ENCODE results near the gene SNRNP70.
"Not testable (repeated sequence)": the region's sequence is repeated elsewhere in the genome, so short reads cannot be mapped to it uniquely, and the experiment has no call there.

The SNRNP70 gene

DNA sequence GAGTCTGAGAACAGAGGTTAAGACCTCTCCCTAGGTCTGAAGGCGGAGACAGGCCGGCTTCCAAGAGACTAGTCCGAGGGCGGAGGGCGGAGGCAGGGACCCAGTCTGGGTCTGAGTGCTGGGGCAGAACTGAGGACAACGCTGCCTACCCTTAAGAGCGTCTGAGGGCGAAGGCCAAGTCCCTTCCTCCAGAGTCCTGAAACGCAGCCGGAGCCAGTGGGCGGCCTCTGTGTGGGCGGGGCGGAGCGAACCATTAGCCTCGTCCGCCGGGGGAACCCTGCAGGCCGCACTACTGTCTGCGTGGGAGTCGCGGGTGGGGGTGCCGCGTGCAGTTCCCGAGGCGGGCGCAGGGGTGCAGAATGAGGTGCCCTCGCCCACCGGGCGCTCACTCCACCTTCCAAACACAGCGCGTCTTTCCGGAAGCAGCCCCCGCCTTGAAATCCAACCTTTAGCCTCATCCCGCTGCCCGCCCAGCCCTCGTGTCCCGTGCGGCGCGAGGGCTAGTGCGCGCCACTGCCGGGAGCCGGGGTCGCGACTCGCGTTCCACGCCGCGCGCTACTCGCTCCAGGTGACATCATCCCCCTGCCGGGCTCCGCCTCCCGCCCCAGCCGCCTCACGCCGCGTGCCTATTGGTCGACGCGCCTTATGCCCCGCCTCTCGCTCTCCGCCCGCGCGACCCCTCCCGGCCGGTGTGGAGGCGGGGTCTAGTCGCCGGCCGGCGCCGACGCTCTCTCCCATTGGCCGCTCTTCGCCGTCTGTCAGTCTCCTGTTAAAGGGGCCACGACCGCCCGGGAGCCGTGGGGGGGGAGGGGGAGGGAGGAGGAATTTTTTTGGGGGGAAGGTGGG lies 33.5 kb downstream of the SNRNP70 start, which contains the start of gene C19orf73:
TSS of gene C19orf73 (minus strand) at position 579 of the 846 bp plus-strand sequence. CDS start at position 458, 121 bp downstream.
- FAIRE-seq, result peak; percentile 96
- peak; percentile 95 for DNase-seq (ENCODE audit: extremely low spot score, insufficient read length, low read depth)

DNA sequence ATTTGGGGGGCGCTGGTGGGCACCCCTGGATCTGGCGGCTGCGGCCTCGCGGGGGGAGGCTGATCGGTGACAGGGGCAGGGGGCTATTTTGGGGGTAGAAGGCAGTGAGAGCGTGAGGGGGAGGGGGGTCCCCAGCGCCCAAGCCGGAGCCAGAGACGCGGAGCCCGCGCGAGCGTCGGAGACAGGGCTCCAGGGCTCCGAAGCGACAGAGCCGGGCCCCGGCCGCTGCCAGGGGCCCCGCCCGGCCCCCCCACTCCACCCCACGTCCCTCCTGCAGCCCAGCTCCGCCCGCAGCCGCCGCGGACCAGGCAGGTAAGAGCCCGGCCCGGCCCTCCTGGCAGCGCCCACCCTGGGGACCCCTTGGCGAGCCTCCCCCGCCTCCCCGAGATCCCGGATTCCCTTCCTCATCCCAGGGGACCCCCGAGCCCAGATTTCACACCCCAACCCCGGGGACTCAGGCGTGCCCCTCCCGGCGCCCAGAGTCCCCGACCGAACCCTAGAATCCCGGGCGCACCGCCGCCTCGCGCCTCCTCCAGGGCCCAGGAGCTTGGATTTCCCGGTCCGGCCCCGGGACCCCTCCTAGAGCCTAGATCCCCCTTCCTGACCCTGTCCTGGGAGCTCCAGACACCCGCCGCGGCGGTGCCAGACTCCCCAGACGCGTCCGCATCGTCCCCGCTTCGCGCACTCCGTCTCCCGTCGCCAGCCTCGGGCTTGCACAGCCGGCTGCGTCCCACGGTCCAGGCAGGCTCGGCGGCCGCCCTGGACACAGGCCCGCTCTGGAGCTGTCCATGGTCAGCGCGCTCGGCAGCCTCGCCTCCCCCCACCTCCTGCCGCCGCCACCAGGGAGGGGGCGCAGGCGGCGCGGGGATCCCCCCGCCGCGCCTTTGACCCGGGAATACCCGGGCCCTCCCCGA lies 34.4 kb downstream of the SNRNP70 start, which contains the start of gene PPFIA3:
TSS of gene PPFIA3 (plus strand) at position 134 of the 914 bp plus-strand sequence. CDS start 8,330 bp downstream, outside the sequence.
- DNase-seq (ENCODE audit: extremely low spot score, insufficient read length, low read depth) (no peak), FAIRE-seq (no peak)

DNA sequence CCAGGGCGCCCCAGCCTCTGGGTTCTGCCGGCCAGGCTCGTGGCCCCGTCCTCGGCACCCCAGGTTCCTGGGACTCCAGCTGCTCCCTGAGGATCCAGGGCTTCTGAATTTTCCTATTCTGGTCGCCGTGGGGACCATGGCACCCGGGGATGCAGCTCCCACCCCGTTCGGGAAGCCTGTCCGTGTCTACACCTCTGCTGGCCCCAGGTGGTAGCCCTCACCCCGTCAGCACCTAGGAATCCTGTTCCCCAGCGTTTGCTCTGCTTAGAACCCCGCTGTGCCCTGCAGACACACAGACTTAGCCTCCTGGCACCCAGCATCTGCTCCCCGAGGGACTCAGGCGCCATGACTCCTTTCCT lies 35.1 kb downstream of the SNRNP70 start:
- no peak for FAIRE-seq
- no peak for DNase-seq (ENCODE audit: extremely low spot score, insufficient read length, low read depth)

DNA sequence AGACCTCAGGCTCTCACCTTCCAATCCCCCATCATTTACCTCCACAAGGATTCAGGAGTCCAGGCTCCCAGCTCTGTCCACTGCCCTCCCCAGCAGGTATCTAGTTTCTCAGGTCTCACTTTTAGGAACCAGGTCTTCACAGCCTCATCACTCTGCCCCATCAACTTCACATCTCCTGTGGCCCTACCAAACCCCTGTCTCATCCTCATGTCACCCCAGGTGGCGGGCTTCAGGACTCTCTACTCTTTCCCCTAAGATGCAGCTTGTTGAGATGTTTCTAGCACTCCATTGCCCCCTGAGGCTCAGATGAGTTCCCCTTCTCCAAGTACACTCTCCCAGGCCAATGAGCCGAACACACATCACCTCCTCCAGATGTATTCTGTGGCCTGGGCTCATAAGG lies 35.6 kb downstream of the SNRNP70 start:
- DNase-seq (ENCODE audit: extremely low spot score, insufficient read length, low read depth), result no peak

DNA sequence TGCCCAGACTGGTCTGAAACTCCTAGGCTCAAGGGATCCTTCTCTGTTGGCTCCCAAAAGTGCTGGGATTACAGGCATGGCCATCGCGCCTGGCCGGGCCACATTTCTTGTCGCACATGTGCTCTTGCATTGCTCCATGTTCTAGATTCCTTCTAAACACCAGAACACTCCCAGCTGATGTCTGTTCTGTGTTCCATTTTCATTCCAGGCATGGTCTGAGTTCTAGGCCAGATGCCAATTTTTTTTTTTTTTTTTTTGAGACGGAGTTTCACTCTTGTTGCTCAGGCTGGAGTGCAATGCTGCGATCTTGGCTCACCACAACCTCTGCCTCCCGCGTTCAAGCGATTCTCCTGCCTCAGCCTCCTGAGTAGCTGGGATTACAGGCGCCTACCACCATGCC lies 36.6 kb downstream of the SNRNP70 start:
- DNase-seq (ENCODE audit: extremely low spot score, insufficient read length, low read depth); FAIRE-seq: not testable (repeated sequence)

More for the DNA sequence above, 35.6 kb downstream of the SNRNP70 start:
- FAIRE-seq, result no peak

DNA sequence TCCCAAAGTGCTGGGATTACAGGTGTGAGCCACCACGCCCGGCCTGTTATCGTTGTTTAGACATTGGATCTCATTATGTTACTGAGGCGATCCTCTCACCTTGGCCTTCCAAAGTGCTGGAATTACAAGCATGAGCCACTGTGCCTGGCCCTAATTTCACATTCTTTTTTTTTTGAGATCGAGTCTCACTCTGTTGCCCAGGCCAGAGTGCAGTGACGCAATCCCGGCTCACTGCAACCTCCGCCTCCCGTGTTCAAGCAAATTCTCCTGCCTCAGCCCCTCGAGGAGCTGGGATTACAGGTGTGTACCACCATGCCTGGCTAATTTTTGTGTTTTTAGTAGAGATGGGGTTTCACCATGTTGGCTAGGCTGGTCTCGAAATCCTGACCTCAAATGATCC lies 38.0 kb downstream of the SNRNP70 start:
- DNase-seq (ENCODE audit: extremely low spot score, insufficient read length, low read depth); FAIRE-seq: not testable (repeated sequence)

DNA sequence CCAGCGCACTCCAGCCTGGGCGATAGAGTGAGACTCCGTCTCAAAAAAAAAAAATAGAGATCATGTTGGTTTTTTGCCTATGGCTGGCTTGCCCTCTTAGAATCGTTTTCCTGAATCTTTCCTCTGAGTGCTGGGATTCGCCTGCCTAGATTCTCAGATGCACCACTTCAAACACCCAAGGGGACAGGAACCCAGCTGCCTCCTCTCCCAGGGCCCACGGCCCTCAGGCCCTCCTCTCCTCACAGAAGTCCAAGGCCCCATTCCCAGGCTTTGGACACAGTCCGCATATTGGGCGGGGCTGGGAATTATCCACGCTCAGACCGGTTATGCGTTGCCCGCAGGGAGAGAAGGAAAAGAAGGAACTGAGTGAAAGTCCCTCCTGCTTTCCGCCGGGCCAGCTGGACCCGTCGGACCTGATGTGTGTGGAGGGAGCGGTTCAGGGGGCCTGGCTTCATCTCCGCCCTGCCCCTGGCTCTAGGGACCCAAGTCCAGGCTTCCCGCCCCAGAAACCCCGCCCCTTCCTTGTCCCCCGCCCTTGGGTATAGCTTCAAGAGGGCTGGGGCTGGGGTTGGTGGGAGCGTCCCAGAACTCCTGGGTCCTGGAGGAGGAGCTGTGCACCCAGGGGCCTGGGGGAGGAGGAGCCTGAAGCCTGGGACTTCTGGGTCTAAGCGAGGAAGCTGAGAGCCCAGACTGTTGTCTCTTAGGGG lies 39.9 kb downstream of the SNRNP70 start:
- DNase-seq (ENCODE audit: extremely low spot score, insufficient read length, low read depth) (no peak), FAIRE-seq (no peak)

DNA sequence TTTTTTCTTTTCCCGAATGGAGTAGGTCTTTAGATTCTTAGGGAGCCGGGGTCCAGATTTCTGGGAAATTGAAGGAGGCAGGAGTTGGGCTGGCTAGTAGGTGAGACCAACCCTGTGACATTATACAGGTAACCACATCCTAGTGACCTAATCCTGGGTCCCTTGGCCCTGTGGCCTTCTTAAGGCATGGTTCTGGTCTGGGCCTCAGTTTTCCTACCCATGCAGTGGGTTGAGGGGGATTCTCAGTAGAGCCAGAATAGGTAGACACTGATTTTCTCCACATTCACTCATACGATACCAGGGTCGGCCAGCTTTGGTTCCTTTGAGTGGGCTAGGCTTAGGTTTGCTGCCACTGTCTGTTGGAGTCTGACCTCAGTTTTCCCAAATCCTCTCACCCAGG lies 41.3 kb downstream of the SNRNP70 start:
- FAIRE-seq, result no peak
- DNase-seq (ENCODE audit: extremely low spot score, insufficient read length, low read depth), result no peak

DNA sequence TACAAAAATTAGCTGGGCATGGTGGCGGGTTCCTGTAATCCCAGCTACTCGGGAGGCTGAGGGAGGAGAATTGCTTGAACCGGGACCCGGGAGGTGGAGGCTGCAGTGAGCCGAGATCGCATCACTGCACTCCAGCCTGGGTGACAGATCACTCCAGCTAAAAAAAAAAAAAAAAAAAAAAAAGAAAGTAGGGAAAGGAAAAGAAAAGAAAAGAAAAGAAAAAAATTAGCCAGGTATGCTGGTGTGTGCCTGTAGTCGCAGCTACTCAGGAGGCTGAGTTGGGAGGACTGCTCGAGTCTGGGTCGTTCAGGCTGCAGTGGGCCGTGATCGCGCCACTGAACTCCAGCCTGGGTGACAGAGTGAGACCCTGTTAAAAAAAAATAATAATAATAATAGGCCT lies 42.0 kb downstream of the SNRNP70 start:
- not testable (repeated sequence) for DNase-seq (ENCODE audit: extremely low spot score, insufficient read length, low read depth); FAIRE-seq

DNA sequence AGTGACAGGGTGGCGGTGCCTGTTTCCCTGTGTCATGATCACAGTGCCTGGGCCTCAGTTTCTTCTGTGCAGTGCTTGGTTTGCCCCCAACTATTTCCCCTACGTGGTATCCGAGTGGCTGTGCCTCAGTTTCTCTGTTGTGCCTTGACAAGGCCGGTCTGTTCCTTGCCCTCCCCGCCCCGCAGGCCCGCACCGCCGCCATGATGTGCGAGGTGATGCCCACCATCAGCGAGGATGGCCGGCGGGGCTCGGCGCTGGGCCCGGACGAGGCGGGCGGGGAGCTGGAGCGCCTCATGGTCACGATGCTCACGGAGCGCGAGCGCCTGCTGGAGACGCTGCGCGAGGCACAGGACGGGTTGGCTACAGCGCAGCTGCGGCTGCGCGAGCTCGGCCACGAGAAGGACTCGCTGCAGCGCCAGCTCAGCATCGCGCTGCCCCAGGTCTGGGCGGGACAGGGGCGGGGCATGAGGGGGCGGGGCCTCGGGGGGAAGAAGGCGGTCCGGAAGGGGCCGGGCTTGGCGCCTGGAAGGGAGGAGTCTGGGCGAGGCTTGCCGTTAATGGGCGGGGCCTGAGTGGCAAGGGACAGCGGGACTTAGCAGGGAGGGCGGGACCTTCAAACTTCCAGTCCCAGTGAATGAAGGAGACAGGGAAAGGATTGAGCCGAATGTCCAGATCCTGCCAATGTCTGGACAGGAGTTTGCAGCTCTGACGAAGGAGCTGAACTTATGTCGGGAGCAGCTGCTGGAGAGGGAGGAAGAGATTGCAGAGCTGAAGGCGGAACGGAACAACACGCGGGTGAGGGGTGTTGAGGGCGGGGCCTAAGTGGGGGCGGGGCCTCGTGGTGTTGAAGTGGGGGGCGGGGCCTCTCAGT lies 42.7 kb downstream of the SNRNP70 start:
- DNase-seq (ENCODE audit: extremely low spot score, insufficient read length, low read depth) (peak; percentile 96), FAIRE-seq (peak; percentile 90)

DNA sequence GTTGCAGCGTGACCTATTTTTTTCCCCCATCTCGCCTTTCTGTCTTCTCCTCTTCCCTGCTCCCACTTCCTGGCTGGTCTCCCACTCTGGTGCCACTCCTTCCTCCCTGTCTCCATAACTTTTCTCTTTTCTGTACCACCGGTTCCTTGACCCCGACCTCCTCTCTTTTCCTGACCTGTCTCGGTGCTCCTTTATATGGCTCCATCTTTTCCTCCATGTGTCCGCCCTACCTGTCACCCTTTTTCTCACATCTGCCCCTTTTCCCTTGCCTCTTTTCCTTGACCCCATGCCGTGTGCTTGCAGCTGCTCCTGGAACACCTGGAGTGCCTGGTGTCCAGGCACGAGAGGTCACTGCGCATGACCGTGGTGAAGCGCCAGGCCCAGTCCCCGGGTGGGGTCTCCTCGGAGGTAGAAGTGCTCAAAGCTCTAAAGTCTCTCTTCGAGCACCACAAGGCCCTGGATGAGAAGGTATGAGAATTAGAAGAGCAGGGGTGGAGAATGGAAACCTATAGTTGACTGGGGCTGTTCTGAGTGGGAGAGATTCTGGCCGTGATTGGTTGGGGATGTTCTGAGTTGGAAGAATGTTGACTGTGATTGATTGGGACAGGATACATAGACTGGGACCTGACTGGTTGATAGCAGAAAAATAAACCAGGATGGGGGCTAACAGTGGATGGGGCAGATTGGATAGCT lies 43.4 kb downstream of the SNRNP70 start:
- no peak for FAIRE-seq
- no peak for DNase-seq (ENCODE audit: extremely low spot score, insufficient read length, low read depth)

DNA sequence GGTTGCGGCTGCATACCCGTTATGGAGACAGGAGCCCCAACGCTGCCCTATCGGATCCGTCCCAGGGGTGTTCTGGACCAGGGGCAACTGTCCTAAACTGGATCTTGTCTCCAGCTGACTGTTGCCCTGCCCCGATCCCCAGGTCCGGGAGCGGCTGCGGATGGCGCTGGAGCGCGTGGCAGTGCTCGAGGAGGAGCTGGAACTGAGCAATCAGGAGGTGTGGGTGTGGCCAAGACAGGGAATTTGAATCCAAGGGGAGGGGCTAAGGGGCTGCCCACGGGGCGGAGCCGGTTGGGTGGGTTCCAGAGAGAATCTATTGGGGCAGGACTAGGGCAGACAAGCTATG lies 44.0 kb downstream of the SNRNP70 start:
- DNase-seq (ENCODE audit: extremely low spot score, insufficient read length, low read depth), result no peak
- no peak for FAIRE-seq

DNA sequence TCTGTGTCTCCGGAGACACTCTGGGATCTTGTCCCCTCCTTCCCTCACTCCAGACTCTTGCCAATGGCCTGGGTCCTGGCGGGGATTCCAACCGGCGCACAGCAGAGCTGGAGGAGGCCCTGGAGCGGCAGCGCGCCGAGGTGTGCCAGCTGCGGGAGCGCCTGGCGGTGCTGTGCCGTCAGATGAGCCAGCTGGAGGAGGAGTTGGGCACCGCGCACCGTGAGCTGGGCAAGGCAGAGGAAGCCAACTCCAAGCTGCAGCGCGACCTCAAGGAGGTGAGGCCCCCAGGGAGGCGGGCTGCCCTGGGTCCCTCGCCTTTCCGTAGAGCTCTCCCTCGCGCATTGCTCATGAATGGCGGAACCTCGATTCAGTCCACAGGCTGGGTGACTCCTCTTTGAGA lies 45.1 kb downstream of the SNRNP70 start:
- FAIRE-seq (no peak), DNase-seq (ENCODE audit: extremely low spot score, insufficient read length, low read depth) (no peak)

DNA sequence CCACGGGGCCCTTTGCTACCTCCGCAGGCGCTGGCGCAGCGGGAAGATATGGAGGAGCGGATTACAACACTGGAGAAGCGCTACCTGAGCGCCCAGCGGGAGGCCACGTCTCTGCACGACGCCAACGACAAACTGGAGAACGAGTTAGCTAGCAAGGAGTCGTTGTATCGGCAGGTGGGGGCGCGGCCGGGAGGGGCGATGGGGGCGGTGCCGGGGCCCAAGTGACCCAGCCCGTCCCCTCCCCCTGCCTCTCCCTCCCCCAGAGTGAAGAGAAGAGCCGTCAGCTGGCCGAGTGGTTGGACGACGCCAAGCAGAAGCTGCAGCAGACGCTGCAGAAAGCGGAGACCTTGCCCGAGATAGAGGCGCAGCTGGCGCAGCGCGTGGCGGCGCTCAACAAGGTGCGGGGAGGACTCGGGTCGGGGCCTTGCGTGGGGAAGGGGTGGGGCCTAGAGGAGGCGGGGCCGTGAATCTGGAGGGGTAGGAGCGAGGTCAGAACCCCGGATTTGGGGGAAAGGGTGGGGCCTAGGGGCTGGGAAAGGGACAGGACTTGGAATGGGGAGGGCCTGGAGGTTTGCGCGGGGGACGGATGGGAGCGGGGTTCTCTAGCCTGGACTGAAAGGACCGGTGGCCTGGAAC lies 47.8 kb downstream of the SNRNP70 start:
- no peak for FAIRE-seq

DNA sequence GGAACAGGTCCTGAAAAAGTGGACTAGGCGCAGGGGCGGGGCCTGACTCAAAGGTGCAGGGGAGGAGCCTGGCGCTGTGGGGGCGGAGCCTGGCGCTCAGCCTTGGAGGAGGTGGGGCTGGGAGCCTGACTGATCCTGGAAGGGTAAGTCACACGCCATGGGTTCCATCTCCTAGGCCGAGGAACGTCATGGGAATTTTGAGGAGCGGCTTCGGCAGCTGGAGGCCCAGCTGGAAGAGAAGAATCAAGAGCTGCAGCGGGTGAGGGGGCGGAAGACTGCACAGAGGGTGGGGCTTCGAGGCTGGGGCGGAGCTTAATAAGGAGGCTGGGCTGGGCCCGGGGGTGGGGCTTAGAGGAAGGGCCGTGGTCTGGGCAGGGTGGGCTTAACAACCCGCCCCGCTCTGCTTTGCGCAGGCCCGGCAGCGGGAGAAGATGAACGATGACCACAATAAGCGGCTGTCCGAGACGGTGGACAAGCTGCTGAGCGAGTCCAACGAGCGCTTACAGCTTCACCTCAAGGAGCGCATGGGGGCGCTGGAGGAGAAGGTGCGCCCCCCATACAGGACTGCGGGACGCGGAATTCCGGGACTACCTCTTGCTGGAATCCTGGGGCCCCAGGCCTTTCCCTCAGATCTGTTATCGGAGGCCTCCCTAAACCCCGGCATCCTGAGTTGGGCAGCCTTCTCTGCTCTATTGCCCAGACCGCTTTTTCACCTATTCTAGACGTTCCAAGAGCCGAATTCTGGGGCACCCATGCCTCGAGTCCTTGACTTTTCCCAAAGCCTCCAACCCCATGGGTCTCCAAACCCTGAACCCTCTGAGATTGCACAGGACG lies 48.6 kb downstream of the SNRNP70 start:
- no peak for DNase-seq (ENCODE audit: extremely low spot score, insufficient read length, low read depth)
- FAIRE-seq, result no peak

More for the DNA sequence above, 47.8 kb downstream of the SNRNP70 start:
- DNase-seq (ENCODE audit: extremely low spot score, insufficient read length, low read depth), result no peak

DNA sequence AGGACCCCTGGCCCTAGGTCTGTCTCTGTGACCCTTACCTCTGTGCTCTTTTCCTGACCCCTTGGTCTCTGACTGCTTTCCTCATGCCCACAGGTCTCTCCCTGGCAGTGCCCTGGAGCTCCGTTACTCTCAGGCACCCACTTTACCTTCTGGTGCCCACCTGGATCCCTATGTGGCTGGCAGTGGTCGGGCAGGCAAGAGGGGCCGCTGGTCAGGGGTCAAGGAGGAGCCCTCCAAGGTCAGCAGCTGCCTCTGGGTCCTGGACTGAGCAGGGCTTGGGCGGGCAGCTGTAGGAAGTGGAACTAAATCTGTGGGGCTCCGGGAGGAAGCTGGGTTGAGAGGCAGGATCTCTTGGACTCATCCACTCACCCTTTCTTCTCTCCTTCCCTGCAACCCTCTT lies 50.4 kb downstream of the SNRNP70 start:
- DNase-seq (ENCODE audit: extremely low spot score, insufficient read length, low read depth) (no peak), FAIRE-seq (no peak)

DNA sequence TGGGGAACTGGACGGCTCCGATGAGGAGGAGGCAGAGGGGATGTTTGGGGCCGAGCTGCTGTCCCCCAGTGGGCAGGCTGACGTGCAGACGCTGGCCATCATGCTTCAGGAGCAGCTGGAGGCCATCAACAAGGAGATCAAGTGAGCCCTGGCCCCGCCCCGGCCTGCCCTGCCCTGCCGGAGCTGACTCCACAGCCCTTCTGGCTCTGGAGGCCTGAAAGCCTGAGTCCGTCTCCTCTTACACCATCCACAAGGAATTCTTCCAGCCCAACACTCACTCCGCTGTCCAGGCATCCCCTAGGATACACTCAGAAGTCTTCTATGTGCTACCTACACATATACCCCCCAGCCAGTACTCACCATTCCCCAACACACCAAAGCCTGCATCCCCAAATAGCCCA lies 51.5 kb downstream of the SNRNP70 start:
- DNase-seq (ENCODE audit: extremely low spot score, insufficient read length, low read depth) (no peak), FAIRE-seq (no peak)
